HL-60/S4 (cell line): ENCODE data around the gene GPSM1.

Experiments
- in situ Hi-C: fragments of 300-500 bp; cut with MboI; formaldehyde crosslinking; loops from 2 replicates; pipeline ENCODE4 v1.14.3; 2022; ENCODE audit warnings: low sequenced_read_pairs

GPSM1 gene

DNA sequence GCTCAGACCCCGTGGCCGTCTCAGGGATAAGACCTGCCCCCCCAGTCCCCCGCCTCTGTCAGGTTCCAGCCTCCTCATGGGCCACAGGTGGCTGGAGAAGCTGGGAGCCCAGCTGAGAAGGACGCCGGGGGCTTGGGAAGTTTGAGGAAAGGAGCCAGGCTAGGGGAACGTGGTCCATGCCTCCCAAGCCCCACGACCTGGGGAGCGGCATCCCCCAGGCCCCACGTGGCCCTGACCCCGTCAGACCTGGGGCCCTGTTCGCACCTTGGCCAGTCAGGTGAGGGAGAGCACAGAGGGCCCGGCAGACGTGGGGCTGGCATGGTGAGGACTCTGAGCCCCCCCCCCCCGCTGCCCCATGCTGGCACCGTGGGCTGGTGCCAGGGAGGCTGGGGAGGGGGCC lies 3.7 kb downstream of the GPSM1 start:
- in situ Hi-C loops, result loop anchor here (25.0 kb wide), 1 partner anchor 306 kb away; no protein-coding TSS in a partner anchor

DNA sequence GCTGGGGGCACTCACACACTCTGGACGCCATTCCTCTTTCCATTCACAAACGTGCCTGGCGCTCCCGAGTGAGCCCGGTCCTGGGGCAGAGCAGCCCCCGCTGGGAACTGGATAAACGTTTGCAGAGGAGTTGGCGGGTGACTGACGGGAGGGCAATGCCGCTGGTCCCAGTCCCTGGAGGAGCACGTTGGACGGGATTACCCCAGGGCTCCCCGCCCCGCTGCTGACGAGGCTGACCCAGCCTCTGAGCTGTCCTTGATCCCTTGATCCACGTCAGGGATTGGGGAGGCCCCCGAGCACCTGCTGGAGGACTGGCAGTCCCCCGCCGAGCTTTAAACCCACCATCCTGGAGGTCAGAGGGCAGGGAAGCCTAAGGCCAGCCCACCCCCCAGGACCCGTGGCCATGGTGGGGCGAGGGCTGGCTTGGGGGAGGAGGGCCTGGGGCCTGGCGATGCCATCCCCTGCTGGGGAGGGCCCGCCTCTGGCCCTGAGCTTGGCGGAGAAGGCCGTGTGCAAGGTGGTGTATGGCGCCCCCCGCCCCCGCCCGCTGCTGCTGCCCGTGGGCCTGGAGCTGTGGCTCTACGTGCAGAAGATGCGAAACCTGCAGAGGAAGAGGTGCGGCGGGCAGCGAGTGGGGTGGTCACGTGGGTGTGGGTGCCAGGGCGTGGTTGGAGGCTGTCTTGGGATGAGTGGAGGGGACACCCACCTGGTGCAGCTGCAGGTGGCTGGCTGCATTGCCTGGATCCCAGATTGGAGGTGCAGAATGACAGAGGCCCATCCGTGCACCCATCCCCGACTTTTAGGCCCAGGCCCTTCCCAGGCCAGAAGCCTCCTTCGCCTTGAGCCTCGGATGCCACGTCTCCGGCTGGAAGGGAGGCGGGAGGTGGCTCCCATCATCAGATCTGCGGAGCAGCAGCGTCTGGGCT lies 4.5 kb downstream of the GPSM1 start:
- in situ Hi-C loops, result loop anchor here (25.0 kb wide), 1 partner anchor 305 kb away; no protein-coding TSS in a partner anchor

DNA sequence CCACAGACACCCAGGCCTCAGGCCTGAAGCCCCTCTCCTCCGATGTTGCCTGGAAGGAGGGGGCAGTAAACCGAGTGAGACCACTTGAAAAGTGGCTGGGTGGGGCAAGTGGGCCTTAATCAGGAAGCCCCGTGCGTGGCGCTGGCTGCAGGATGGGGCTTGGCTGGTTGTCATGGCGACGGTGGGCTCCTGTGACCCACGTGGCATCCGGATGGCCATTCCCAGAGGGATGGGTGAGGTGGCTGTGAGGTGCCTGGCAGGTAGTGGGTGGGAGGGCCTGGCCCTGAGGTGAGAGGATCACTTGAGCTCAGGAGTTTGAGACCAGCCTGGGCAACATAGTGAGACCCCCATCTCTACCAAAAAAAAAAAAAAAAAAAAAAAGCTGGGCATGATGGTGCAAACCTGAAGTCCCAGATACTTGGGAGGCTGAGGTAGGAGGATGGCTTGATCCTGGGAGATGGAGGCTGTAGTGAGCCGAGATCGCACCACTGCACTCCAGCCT lies 5.2 kb downstream of the GPSM1 start:
- in situ Hi-C loops, result loop anchor here (25.0 kb wide), 1 partner anchor 305 kb away; no protein-coding TSS in a partner anchor

DNA sequence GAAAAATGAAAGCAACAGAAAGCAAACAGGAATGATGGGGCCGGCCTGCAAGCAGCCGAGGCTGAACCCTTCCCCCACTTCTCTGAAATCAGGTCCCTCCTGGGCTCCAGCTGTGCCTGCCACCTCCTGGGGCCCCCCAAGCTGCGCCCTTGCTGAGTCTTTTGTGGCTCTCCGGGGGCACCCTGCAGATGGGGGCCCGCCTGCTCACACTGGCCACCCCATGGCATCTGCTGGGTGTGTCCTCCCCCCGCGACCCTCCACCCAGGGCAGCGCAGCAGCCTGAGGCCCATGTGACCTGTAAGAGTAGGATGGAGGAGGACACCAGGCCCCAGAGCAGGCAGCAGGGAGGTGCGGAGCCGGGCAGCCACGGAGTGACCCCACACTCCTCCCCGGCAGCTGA lies 5.7 kb downstream of the GPSM1 start:
- in situ Hi-C loops, result loop anchor here (25.0 kb wide), 1 partner anchor 304 kb away; no protein-coding TSS in a partner anchor

DNA sequence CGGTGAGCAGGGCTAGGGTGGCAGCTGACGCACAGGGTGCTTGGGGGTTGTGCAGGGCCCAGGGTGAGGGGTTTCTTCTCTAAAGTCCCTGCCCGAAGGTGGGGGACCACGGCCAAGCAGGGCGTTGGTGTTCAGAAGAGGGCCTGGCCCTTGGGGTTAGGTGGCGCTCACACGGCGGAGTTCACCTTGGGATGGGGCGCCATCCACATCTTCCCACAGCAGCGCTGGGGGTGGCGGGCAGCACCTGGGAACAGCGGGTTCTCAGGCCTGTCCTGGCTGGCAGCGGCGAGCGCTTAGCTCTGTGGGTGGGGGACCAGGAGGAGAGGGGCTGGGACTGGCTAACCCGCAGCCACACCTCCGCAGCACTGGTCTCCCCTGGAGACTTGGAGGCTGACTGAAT lies 6.1 kb downstream of the GPSM1 start:
- in situ Hi-C loops, result loop anchor here (25.0 kb wide), 1 partner anchor 304 kb away; no protein-coding TSS in a partner anchor

DNA sequence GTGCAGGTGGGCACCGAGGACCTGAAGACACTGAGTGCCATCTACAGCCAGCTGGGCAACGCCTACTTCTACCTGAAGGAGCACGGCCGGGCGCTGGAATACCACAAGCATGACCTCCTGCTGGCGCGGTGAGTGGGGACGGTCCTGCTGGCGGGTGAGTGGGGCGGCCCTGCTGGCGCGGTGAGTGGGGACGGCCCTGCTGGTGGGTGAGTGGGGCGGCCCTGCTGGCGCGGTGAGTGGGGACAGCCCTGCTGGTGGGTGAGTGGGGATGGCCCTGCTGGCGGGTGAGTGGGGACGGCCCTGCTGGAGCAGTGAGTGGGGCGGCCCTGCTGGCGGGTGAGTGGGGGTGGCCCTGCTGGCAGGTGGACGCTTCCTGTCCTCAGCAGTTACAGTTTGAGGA lies 7.2 kb downstream of the GPSM1 start:
- in situ Hi-C loops, result loop anchor here (25.0 kb wide), 1 partner anchor 303 kb away; no protein-coding TSS in a partner anchor

DNA sequence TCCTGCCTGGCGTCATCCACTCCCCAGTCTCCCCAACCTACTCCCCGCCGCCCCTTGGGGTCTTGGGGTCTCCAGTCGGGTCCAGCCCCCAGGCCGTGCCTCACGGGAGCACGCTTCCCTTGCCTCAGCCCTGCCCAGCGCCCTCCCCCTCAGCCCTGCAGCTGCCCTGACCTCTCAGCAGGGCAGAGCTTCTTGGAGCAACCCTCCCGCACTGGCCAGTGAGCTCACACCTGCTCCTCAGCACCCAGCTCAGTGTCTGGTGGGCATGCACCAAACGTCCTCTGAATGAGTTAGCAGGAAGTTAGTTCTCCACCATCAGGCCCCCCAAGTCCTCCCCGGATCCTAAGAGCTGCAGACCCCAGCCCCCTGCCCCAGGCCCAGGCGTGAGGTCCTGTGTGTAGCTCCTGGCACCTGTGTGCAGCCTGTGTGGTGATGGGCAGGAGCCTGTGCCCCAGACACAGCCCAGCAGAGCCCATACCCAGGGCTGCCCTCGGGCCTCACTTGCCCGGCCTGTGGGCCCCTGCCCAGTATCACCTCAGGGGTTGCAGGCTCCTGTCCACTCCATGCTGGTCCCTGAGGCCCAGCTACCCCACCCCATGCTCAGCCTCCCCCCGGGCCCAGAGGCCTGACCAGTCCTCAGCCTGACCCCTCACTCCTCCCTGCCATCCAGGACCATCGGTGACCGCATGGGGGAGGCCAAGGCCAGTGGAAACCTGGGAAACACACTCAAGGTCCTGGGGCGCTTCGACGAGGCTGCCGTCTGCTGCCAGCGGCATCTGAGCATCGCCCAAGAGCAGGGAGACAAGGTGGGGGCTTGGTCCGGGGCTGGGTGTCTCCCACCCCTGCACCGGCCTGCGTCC lies 8.2 kb downstream of the GPSM1 start:
- in situ Hi-C loops, result loop anchor here (5.0 to 25.0 kb wide), 2 partner anchors 72 to 302 kb away; no protein-coding TSS in a partner anchor

DNA sequence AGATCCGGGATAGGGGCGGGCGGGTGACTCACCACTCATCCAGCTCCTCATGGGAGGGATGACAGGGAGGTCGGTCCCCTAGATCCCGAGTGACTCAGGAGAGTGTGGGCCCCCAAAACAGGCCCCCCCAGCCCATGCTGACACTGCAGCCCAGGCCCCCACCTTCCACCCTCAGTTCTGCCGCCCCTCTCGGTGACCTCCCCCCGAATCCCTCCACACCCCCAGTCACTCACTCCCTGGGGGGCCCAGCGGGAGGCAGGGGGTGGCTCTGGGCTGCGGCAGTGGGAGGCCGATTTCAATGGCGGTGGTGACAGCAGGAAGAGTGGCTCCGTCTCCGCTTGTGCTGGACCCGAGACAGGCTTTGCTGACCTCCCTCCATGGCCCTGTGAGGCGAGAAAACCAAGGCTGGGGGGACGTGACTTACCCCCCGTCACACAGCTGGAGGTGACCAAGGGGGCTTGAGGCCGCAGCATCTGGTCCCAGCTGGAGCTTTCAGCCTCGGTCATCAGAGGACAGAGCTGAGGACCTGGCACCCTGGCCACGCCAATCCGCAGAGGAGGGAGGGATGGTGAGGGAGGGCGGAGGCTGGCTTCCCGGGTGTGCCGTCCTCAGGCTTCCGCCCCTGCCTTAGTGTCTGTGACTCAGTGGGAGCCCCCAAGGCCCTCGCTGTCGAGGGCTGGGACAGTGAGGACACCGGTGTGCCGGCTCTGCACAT lies 9.0 kb downstream of the GPSM1 start:
- in situ Hi-C loops, result loop anchor here (5.0 to 25.0 kb wide), 2 partner anchors 71 to 301 kb away; no protein-coding TSS in a partner anchor

DNA sequence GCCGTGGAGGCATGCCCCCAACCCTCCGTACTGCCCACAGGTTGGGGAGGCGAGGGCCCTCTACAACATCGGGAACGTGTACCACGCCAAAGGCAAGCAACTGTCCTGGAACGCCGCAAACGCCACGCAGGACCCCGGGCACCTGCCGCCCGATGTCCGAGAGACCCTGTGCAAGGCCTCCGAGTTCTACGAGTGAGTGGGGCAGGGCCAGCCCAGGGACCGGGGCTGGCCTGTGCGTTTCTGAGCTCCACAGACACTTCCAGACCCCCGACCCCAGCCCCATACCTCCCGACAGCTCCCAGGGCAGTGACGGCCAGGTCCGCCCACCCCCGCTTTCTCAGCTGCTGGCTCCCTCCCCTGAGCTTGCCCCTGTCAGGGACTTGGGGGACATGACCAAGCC lies 9.5 kb downstream of the GPSM1 start:
- in situ Hi-C loops, result loop anchor here (5.0 to 25.0 kb wide), 2 partner anchors 70 to 300 kb away; no protein-coding TSS in a partner anchor

DNA sequence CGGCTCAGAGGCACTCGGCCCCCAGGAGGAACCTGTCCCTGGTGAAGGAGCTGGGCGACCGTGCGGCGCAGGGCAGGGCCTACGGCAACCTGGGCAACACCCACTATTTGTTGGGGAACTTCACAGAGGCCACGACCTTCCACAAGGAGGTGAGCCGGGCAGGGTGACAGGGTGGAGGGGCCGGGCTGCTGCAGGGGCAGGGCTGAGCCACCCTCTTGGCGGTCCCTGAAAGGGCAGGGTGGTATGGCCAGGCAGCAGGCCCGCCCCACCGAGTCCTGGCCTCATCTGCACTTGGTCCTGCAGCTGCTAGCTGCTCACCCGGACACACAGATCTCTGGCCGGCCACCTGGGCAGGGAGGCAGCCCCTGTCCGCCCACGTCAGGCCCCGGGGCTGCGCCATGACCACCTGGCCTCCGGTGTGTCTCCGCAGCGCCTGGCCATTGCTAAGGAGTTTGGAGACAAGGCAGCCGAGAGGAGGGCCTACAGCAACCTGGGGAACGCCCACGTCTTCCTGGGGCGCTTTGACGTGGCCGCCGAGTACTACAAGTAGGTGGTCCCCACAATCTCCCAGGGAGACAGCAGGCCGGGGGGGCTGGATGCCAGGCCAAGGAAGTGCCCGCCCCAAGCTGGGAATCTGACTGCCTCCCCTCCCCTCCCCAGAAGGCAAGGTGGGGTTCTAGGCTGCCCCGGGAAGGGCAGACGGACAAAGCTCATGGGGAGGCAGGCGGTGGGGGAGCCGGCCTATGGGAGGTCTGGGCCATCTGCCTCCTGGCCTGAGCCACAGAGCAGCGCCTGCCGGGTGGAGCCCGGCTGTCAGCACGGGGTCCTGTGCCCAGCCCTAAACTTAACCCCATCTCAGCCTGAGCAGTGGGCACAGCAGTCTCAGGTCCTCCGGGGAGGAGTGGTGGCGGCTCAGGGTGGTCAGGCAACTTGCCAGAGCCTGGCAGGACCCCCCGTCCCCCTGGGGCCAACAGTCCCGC lies 10.4 kb downstream of the GPSM1 start:
- in situ Hi-C loops, result loop anchor here (5.0 to 25.0 kb wide), 2 partner anchors 70 to 300 kb away; no protein-coding TSS in a partner anchor

DNA sequence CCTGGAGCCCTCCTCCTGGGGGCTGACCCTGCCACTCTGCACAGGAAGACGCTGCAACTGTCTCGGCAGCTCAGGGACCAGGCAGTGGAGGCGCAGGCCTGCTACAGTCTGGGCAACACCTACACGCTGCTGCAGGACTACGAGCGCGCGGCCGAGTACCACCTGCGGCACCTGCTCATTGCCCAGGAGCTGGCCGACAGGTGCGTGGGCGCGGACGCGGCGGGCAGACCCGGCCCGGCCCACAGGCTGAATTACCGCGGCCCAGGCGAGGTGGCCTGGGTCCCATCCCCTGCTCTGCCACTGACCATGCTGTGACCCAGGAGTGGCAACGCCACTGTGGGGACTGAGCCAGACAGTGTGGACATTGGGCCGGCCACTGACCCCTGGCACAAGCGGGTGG lies 11.2 kb downstream of the GPSM1 start:
- in situ Hi-C loops, result loop anchor here (5.0 to 25.0 kb wide), 2 partner anchors 69 to 299 kb away; no protein-coding TSS in a partner anchor

DNA sequence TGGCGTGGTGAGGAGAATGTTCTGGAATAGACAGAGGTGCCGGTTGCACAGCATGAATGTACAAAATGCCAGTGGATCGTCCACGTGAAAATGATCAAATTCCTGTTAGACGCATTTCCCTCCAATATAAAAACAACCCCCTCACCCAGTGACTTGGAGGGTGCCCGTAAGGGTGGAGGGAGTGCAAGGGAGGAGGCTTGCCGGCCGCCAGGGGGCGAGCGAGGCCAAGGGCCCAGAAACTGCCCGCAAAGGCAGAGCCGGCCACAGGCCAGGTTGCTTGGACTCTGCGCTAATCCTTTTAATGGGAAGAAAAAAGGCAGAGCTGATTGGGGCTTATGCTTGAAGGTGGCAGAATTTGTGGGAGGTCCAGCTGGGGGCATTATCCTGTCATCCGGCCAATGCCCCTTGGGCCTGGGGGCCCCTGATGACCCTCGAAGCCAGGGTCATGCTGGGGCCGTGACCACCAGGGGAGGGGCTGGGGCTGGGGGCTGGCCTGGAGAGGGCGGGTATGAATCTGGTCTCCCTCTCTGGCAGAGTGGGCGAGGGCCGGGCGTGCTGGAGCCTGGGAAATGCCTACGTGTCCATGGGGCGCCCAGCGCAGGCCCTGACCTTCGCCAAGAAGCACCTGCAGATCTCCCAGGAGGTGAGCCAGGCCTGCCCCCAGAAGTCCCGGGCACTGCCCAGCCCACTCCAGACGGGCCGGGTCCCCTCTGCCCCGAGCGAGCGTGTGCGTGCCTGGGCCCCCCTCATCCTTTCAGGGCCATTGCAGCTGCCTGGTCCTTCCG lies 12.0 kb downstream of the GPSM1 start:
- in situ Hi-C loops, result loop anchor here (5.0 to 25.0 kb wide), 2 partner anchors 68 to 298 kb away; no protein-coding TSS in a partner anchor

DNA sequence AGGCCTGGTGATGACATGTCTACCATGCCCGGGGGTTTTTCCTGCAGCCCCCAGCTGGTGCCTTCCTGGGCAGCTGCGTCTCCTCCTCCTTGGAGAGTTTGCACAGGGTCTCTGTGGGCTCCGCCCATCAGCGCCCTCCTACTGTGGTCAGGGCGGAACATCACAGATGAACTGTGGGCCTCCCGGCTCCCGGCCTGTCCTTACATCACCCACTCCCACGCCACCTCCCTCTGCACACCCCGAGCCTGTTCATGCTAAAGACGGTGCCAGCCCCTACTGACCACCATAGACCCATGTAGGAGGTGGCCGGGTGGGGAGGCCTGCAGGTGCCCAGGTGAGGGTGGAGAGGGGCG lies 12.6 kb downstream of the GPSM1 start:
- in situ Hi-C loops, result loop anchor here (5.0 to 25.0 kb wide), 2 partner anchors 67 to 297 kb away; no protein-coding TSS in a partner anchor

DNA sequence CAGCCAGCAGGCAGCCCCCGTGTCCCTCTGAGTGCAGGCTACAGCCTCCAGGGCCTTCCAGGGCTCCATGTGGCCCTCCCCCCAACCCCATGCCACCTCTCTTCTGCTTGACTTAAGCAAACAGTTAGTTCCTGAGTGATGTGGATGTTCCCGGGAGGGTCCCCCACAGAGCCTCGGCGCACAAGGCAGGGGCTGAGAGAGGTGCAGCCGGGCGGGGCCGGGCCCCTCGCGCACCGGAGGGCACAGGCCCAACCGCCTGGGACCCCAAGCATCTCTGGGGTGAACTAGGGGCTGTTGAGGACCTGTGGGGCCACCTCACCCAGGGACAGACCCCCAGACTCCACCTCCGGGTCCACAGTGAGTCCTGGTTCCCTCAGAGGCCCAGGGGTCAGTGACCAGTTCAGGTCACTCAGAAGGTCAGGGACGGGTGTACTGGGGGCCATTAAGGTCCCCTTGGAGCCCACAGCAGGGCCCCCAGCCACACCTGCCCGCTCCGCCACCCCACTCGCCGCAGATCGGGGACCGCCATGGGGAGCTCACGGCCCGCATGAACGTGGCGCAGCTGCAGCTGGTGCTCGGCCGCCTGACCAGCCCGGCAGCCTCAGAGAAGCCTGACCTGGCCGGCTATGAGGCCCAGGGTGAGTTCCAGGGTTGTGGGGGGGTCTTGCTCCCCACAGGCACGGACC lies 13.2 kb downstream of the GPSM1 start:
- in situ Hi-C loops, result loop anchor here (25.0 kb wide), 1 partner anchor 297 kb away; no protein-coding TSS in a partner anchor

DNA sequence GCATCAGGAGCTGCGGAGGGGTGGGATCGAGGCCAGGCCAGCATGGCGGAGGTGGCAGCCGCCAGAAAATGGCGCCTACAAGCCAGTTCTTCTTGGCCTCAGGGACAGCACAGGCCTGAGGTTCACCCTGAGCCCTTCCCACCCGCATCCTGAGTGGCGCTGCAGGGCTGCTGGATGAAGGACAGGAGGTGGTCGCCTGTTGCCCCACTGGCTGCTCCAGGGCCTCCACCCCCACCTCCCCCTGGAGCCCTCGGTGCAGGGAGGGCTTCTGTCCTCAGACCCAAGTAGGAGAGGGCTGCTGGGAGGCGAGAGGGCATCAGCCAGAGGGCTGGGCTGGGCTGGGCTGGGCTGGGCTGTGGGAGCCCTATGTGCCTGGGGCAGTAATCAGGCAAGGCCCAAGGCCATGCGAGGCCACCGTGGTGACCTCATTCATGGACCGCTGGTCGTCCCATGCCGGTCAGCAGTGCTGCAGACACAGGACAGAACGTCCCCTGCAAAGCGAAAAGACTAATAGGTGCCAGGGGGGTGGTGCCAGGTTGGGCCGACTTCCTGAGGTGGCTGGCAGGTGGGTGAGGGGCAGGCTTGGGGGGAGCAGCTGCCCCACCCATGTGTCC lies 13.8 kb downstream of the GPSM1 start:
- in situ Hi-C loops, result loop anchor here (25.0 kb wide), 1 partner anchor 296 kb away; no protein-coding TSS in a partner anchor

DNA sequence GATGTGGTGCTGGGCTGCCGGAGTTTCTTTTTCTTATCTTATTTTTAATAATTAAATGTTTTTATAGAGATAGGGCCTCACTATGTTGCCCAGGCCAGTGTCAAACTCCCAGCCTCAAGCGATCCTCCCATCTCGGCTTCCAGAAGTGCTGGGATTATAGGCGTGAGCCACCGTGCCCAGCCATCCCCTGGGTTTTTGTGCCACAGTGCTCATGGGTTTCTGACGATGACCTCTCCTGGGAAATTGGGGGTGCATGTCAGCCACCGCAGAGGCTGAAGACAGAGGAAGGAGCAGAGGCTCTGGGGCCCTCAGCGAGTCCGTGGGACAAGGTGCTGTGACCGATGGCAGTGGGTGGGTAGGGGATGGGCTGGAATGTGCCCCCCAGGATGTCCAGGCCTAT lies 14.4 kb downstream of the GPSM1 start:
- in situ Hi-C loops, result loop anchor here (25.0 kb wide), 1 partner anchor 296 kb away; no protein-coding TSS in a partner anchor
